NK-92 (cell line): ENCODE results near the gene BNIP5.

Source experiments
- DNase-seq: peaks from one replicate; lab custom pipeline; 2025; ENCODE audit not compliant: unreplicated experiment; lab: John Stamatoyannopoulos, UW

The BNIP5 gene, protein sequence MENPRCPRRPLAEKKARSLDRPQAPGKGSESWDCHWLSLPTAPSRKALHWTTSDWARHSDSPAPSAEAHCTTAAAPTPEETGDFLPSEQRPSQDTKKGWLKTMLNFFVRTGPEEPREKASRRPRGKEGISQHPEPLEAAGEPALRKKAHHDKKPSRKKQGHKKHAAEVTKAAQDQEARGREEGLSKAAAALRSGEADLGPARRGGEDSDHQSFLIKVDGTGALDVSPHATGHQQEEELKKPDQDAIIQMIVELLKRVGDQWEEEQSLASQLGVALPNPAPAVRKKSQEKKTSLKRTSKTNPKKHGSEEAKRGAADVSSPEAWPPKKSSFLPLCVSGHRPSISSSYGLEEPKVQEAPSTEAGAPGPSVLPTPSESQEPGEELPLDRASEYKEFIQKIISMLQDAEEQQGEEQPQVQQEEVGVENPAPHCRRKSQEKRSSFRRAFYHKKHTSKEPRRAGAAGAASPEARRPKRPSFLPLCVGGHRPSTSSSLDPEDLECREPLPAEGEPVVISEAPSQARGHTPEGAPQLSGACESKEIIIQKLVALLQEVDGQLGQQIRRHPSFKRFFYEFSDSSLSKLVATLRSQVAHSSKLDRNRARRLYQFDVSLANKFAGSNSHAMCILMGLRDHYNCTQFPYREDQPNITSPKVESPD

DNA sequence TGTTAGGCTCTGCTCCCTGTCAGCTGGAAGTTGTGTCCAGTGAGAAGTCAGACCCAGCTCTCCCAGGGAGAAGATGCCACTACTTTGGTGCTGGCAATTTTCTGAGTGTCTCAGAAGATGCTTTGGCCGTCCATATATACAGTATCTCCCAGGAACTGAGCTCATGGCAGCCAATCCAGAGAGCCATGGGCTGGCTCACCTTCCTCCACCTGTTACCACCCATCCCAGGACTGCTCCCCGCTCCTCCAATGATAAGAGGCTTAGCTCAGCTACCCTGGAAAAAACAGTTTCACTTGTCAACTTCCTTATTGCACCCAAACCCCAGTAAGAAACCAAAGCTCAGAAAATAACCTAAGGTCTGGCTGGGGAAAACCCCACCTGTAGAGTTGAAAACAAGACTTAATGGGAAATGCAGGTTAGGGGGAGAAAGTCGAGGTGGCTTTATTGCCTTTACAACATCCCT lies at the start of gene BNIP5:
TSS of gene BNIP5 (minus strand) at position 110 of the 463 bp plus-strand sequence. CDS start 6,198 bp downstream, outside the sequence.
- DNase-seq, result no peak

GRCh38 chr6:36384095-36384494 lies 47.4 kb upstream of the BNIP5 start:
- no peak for DNase-seq

- no peak for DNase-seq
These were observed 46.9 kb upstream of the BNIP5 start for GRCh38 chr6:36383606-36384005.

DNA sequence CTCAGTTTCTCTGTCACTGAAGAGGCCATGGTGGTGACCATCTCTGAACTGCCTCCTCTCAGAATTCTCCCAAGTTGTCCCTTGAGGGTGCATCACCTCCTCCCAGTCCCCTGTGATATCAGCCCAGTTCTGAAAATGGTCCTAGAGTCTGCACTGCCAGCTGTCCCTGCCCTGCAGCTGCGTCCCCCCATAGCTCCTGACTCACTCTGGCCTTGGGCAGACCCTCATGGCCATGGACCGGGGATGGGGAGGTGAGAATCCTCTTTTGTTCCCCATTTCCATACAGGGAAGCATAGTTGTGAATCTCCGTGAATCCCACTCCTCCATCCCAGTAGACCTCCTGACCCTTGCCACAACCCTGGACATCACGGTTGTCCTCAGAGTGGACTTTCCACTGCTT lies 46.3 kb upstream of the BNIP5 start:
- DNase-seq, result no peak

- DNase-seq, result no peak
These were observed 45.1 kb upstream of the BNIP5 start for GRCh38 chr6:36381502-36382389.

DNA sequence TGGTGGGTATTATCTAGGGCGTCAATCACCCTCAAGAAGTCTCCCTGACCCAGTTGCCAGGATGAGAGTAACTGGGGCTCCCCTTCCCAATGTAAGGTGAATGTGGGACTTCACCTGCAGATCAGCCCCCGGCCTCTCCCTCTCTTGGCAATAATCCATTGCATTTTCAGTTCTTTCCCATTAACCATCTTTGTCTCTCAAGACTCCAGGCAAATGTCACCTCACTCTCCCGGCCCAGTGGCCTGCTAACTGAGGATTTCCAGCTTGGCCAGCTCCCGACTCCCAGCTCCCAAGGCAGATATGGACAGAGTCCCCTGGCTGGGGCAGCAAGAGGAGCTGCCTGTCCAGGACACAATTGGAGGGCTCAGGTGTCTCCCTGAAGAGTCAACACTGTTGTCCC lies 43.5 kb upstream of the BNIP5 start:
- DNase-seq, result no peak

DNA sequence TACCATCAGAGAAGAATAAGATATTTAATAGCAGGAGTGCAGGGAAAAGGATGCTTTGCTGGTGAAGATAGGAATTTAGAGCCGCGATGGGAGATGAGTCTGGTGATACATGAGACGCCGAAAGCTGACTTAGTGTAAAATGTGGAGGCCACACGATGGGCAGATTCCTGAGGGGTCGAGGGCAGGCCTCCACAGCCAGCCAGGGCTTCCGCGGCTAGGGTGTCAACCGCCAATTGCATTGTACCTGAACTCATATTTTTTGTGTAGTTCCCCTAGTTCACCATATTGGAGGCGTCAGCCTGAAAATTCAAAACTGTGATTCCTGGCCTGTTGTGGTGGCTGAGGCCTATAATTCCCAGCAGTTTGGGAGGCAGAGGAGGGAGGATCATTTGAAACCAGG lies 42.2 kb upstream of the BNIP5 start:
- DNase-seq, result no peak

DNA sequence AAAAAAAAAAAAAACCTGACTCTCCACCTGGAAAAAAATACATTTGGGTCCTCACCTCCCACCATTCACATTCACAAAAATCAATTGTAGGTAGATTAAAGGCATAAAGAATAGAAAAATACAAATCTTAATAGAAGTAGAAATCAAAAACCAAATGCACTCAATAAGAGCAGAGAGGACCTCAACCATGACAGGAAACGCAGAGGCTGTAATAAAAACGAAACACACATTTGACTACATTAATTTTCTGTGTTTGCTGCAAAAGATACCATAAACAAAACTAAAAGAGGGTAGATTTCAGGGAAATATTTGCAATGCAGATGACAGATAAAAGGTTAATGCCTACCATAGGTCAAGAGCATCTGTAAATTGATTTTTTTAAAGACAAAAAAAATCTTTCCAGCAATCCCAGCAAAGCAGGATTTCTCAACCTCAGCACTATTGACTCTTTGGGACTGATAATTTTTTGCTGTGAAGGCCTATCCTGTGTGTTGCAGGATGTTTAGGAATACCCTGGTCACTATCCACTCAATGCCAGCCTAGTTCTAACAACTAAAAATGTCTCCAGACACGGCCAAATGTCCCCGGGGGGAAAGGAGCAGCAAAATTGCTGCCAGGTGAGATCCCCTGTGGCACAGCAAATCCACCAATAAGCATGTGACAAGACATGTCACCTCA lies 41.7 kb upstream of the BNIP5 start:
- no peak for DNase-seq

- DNase-seq, result no peak
These were observed 40.9 kb upstream of the BNIP5 start for GRCh38 chr6:36377594-36377993.

- DNase-seq, result no peak
These were observed 40.1 kb upstream of the BNIP5 start for GRCh38 chr6:36376742-36377141.

DNA sequence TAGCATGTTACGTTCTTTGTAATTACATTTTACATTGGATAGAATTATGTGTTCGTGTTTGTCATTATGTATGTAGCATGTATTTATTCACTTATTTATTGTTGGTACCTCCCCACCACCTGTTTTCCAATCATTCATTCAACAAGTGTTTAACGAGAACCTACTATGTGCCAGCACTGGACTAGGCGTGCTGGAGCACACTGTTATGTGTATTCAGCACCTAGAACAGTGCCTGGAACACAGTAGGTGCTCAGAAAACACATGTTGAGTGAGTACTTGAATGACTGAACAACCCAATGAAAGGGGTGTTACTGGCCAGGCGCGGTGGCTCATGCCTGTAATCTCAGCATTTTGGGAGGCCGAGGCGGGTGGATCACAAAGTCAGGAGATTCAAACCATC lies 39.5 kb upstream of the BNIP5 start:
- DNase-seq, result no peak

GRCh38 chr6:36375644-36376155 lies 39.0 kb upstream of the BNIP5 start:
- DNase-seq, result no peak

- DNase-seq, result no peak
These were observed 38.3 kb upstream of the BNIP5 start for GRCh38 chr6:36374972-36375371.

- DNase-seq, result no peak
These were observed 37.5 kb upstream of the BNIP5 start for GRCh38 chr6:36374194-36374593.

DNA sequence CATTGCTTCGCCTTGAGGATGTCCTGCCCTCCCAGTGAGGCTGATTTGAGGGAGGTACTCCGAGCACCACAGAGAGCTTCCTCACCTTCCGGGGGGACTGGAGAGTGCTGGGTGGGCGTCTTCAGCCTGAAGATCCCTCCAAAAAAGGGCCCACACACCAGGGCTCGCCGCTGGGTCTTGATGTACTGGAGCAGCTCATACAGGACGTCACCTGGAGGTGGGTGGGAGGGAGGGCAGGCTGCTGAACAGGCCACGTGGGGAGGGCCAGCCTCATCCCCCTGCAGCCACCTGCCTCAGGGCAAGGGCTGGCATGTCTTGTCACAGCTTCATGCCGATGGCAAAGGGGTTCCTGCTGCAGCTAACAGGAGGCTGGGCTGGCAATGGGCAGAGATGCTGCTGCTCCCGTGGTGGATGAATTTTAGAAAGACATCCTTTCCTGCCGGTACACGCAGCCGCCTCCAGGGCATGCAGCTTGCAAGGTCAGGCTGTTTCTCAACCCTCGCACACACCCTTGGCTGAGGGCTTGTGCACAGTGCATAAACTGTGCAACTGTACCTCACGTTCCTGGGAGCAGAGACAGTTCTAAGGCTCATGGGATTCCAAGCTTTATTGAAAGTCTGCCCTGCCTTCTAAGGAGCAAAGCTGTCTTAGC lies 36.8 kb upstream of the BNIP5 start:
- no peak for DNase-seq

- DNase-seq, result no peak
These were observed 35.4 kb upstream of the BNIP5 start for GRCh38 chr6:36372088-36372487.

- no peak for DNase-seq
These were observed 34.5 kb upstream of the BNIP5 start for GRCh38 chr6:36371211-36371610.

GRCh38 chr6:36370638-36371037 lies 34.0 kb upstream of the BNIP5 start:
- no peak for DNase-seq

- DNase-seq, result no peak
These were observed 32.5 kb upstream of the BNIP5 start for GRCh38 chr6:36368921-36369865.
